Thyroid gland (tissue), 4 donors: Measurements from ENCODE around the gene BOLL. TPM values are rescaled to one million over a fixed set of nuclear protein-coding genes. Genes with fewer than 3 reads are reported as not detected.

Experiments
- DNase-seq, 2 donors: peaks; one replicate each; pipeline ENCODE4 v3.0.0-alpha.2; 2019
- H3K27ac ChIP-seq, 3 donors: fragments of 200-600 bp; sonication (generic); 1 replicate in 2 of 3; 2 replicates in 1 of 3; pipeline ENCODE4 v1.5.1; 2016 to 2019; ENCODE audit warnings: mild to moderate bottlenecking in 1 of 3, moderate library complexity in 1 of 3
- H3K27me3 ChIP-seq: fragments of 200-600 bp; sonication (generic); one replicate; pipeline ENCODE4 v1.5.1; 2019
- H3K36me3 ChIP-seq, 2 donors: fragments of 200-600 bp; sonication (generic); one replicate each; pipeline ENCODE4 v1.5.1; 2016 to 2019
- H3K4me1 ChIP-seq, 2 donors: fragments of 200-600 bp; sonication (generic); one replicate each; pipeline ENCODE4 v1.5.1; 2017 to 2019
- H3K4me3 ChIP-seq, 3 donors: fragments of 200-600 bp; sonication (generic); replicated peaks in 1 of 3; 1 replicate in 2 of 3; 2 replicates in 1 of 3; pipeline ENCODE4 v1.5.1; 2016; ENCODE audit warnings: mild to moderate bottlenecking in 1 of 3
- H3K9me3 ChIP-seq: fragments of 200-600 bp; sonication (generic); one replicate; pipeline ENCODE4 v1.5.1; 2017
- POLR2A ChIP-seq, 2 donors: fragments of 450-650 bp; IDR thresholded peaks; one replicate each; pipeline ENCODE4 v1.6.1; 2017; ENCODE audit warnings: antibody characterized with exemption in 2 of 2, mild to moderate bottlenecking in 2 of 2, moderate library complexity in 1 of 2
- WGBS, 2 donors: methylation state at CpG; one replicate each; pipeline ENCODE4 v1.1.5; 2017; 5-methylcytosine and 5-hydroxymethylcytosine counted together
- intact Hi-C: fragments of 100-400 bp; cut with DNase I; formaldehyde crosslinking; loops from one replicate; pipeline ENCODE4 v1.15.1; 2023
- total RNA-seq, 4 donors: library from RNA; depleted of rRNA; stranded (reverse); fragments of >200 nt; gene quantifications; one replicate each; pipeline ENCODE4 v1.2.3, GENCODE V29; 2016
- TF ChIP-seq, protein P1 (sequence below), 6 experiments: fragments of 200-600 bp in 3 of 6; fragments of 450-650 bp in 3 of 6; sonication (generic) in 3 of 6; IDR thresholded peaks; one replicate each; pipeline ENCODE4 v1.5.1; 2016 to 2019; ENCODE audit warnings: antibody characterized with exemption in 6 of 6, mild to moderate bottlenecking in 2 of 6, inconsistent platforms in 1 of 6, moderate library complexity in 1 of 6

The BOLL gene
- total RNA-seq, 4 donors from 2014 or later, result 0.27 to 0.45 TPM; not detected in 2

DNA sequence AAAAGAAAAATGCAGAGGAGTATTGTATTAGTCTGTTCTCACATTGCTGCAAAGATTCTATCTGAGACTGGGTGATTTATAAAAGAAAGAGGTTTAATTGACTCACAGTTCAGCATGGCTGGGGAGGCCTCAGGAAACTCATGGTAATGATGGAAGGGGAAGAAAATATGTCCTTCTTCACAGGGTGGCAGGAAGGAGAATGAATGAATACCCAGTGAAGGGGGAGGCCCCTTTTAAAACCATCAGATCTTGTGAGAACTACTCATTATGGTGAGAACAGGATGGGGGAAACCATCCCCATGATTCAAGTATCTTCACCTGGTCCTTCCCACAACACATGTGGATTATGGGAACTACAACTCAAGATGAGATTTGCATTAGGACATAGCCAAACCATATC is 10.2 kb upstream of the BOLL start:
- Histone ChIP-seq H3K9me3 (no peaks in the 10 kb centered on the region), H3K27ac (no peak overlapping the region), H3K36me3 (no peaks in the 10 kb centered on the region), H3K27me3 (no peaks in the 10 kb centered on the region), H3K4me3 (no peak overlapping the region), H3K4me1 (no peaks in the 10 kb centered on the region)
- TF ChIP-seq, protein P1, sequence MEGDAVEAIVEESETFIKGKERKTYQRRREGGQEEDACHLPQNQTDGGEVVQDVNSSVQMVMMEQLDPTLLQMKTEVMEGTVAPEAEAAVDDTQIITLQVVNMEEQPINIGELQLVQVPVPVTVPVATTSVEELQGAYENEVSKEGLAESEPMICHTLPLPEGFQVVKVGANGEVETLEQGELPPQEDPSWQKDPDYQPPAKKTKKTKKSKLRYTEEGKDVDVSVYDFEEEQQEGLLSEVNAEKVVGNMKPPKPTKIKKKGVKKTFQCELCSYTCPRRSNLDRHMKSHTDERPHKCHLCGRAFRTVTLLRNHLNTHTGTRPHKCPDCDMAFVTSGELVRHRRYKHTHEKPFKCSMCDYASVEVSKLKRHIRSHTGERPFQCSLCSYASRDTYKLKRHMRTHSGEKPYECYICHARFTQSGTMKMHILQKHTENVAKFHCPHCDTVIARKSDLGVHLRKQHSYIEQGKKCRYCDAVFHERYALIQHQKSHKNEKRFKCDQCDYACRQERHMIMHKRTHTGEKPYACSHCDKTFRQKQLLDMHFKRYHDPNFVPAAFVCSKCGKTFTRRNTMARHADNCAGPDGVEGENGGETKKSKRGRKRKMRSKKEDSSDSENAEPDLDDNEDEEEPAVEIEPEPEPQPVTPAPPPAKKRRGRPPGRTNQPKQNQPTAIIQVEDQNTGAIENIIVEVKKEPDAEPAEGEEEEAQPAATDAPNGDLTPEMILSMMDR (IDR thresholded peaks at IDR 0.05), result no peak
- no peak for TF ChIP-seq POLR2A (IDR thresholded peaks at IDR 0.05)
- no peak for DNase-seq
- intact Hi-C loops, result no loop called here

DNA sequence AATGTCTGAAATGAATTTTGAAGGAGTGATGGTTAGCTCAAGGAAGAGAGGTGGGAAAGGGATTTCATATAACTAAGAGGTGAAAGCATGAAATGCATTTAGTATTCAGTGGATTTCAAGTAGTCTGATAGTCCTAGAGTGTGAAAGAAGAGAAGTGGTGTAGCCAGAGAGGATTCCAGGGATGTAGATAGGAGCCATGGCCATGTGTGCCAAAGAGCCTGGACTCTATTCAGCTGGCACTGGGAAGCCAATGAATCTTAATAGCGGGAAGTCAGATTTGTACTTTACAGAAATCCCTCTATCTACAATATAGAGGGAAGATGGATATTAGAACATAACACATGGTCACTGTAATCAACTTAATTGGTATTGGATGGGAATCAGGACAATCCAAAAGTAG is 8.3 kb upstream of the BOLL start:
- Histone ChIP-seq H3K36me3 (no peaks in the 10 kb centered on the region), H3K27me3 (no peaks in the 10 kb centered on the region), H3K4me1 (no peaks in the 10 kb centered on the region), H3K9me3 (no peaks in the 10 kb centered on the region), H3K4me3 (no peak overlapping the region), H3K27ac (no peak overlapping the region)
- DNase-seq, result no peak
- 80 to 84% methylated on average over 1 of the region's 1 CpG for WGBS, 2 donors
- intact Hi-C loops, result no loop called here
- TF ChIP-seq, protein P1 (IDR thresholded peaks at IDR 0.05), result no peak
- TF ChIP-seq POLR2A (IDR thresholded peaks at IDR 0.05), result no peak

DNA sequence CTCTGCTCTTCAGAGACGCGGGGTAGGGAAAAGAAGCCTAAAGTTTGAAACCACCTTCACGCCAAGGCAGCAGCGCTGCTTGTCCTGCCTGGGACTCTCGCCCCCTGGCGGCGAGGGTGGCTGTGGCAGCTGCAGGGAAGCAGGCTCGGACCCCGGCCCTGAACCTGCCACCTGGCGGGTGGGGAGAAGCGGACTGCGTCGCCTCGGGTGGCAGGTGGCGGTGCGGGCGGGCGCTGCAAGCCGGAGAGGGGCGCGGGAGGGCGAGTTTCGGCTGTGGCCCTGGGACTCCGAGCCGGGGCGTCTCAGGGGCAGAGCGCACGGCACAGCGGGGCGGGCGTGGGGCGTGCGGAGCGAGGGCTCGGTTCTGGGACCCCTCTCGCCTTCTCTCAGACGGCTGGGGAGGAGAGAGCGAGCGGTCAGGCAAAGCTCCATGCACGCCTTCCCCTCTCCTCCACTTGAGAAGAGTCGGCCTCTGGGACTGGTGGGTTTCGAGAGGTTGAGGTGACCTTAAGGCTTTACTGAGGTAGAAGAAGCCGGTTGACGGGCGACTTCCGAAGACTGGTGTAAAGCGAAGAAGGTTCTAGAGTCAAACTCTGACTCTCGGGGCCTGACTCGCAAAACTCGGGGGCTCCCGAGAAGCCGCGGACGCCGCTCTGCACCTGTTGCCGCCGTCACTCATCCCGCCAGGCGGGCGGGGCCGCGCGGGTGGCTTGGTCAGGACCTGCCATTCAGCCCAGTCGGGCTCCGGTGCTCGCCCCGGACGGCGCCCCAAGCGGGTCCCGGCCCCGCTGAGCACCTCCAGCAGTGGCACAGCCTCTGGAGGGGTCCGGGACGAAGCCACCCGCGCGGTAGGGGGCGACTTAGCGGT is 1.1 kb upstream of the BOLL start:
- Histone ChIP-seq H3K27ac (no peak overlapping the region), H3K9me3 (no peaks in the 10 kb centered on the region), H3K4me1 (peaks cover 0 to 11% of the 10 kb centered on the region in 2 donors), H3K27me3 (peaks cover 4% of the 10 kb centered on the region), H3K4me3 (peak overlapping the region in 2 of 3 donors; percentile 24 to 32), H3K36me3 (no peaks in the 10 kb centered on the region)
- 5 to 10% methylated on average over 31 to 44 of the region's 79 CpGs for WGBS, 2 donors
- DNase-seq, result peak; percentile 19 to 35
- intact Hi-C loops, result no loop called here
- no peak for TF ChIP-seq POLR2A (IDR thresholded peaks at IDR 0.05)
- TF ChIP-seq, protein P1 (IDR thresholded peaks at IDR 0.05), result peak in 3 of 6 experiments; percentile 14 to 55 (median 26)

DNA sequence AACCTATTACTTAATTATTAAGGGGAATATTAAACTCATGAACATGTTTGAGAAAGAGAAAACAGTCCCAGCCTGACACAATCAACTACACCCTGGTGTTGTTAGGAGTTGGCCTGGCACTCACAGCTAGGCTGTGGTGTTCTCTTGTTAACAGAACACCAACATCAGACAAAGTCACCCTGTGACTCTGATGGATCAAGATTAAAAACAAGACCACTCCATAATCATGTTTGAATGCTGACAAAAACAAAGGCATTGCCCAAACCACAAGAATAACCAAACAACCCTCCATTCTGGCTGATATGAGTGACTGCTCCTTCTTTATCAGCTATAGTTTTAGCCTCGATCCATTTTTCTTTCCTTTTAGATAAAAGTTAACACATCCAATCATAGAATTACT is 3.0 kb downstream of the BOLL start:
- DNase-seq, result no peak
- TF ChIP-seq, protein P1 (IDR thresholded peaks at IDR 0.05), result no peak
- no peak for TF ChIP-seq POLR2A (IDR thresholded peaks at IDR 0.05)
- H3K4me3 ChIP-seq, result no peak overlapping the region
- peaks cover 0 to 11% of the 10 kb centered on the region in 2 donors for H3K4me1 ChIP-seq
- H3K36me3 ChIP-seq, result no peaks in the 10 kb centered on the region
- intact Hi-C loops, result no loop called here
- no peaks in the 10 kb centered on the region for H3K9me3 ChIP-seq
- peaks cover 4% of the 10 kb centered on the region for H3K27me3 ChIP-seq
- 73 to 76% methylated on average over 1 of the region's 1 CpG for WGBS, 2 donors
- H3K27ac ChIP-seq, result no peak overlapping the region

DNA sequence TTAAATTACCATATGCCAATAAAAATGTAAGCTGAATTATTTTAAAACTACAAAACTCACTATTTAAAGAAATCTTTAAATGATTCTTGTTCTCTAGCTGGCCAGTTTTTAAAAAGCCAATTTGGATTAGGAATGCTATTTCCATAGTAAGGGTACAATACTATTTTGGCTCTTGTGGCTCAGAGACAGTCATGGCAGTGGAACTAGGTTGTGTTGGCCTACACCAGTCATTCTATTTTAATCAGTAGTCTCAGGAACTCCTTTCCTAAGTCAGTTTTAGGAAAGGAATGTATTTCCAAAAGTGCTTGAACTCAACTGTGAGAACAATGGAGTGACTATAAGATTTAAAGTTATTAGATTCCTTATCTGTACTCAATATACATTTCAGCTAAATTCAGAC is 5.9 kb downstream of the BOLL start:
- no peaks in the 10 kb centered on the region for H3K36me3 ChIP-seq
- H3K4me1 ChIP-seq, result no peaks in the 10 kb centered on the region
- no peak for TF ChIP-seq POLR2A (IDR thresholded peaks at IDR 0.05)
- TF ChIP-seq, protein P1 (IDR thresholded peaks at IDR 0.05), result no peak
- no peak for DNase-seq
- intact Hi-C loops, result no loop called here
- H3K27ac ChIP-seq, result no peak overlapping the region
- no peak overlapping the region for H3K4me3 ChIP-seq
- no peaks in the 10 kb centered on the region for H3K9me3 ChIP-seq
- no peaks in the 10 kb centered on the region for H3K27me3 ChIP-seq
